Measurements from ENCODE around the gene SLC29A3.

- TF ChIP-seq POLR2AphosphoS5 (IDR thresholded peaks at IDR 0.05; ENCODE audit: borderline replicate concordance, low read depth, low read length), result no peak
- TF ChIP-seq EZH2 (IDR thresholded peaks at IDR 0.05), result no peak
These were observed 47.6 kb downstream of the SLC29A3 start for GRCh38 chr10:71366690-71367089.

Data from SK-N-MC (cell line).